Stimulated activated memory B cell treated with anti-CD40 and anti-IgM and Interleukin-4, amounts not matched to agents 10 μg/mL and 1 μg/mL and 100 μg/mL, for 72 hours (primary cell): ENCODE measurements around the gene KPNA6.

Experiments
- ATAC-seq: fragments of 150-1000 bp; cut with Tn5 transposase; 2 replicates; pipeline ENCODE4 v1.10.0; 2021
- H3K27ac Mint-ChIP-seq: one replicate; pipeline ENCODE4 v1.8.0; 2022; ENCODE audit warnings: mild to moderate bottlenecking, mixed read lengths
- H3K27me3 Mint-ChIP-seq: one replicate; pipeline ENCODE4 v1.8.0; 2022; ENCODE audit warnings: mixed read lengths
- H3K36me3 Mint-ChIP-seq: one replicate; pipeline ENCODE4 v1.8.0; 2022; ENCODE audit warnings: mixed read lengths
- H3K4me1 Mint-ChIP-seq: one replicate; pipeline ENCODE4 v1.8.0; 2022; ENCODE audit warnings: mixed read lengths
- H3K4me3 Mint-ChIP-seq: one replicate; pipeline ENCODE4 v1.8.0; 2022; ENCODE audit warnings: mild to moderate bottlenecking, moderate library complexity, mixed read lengths
- H3K9me3 Mint-ChIP-seq: one replicate; pipeline ENCODE4 v1.8.0; 2022; ENCODE audit warnings: mixed read lengths

The KPNA6 gene

GRCh38 chr1:32201011-32201855 lies 93.4 kb downstream of the KPNA6 start:
- H3K36me3 Mint-ChIP-seq, result peaks cover 40% of the 10 kb centered on the region
- no peaks in the 10 kb centered on the region for H3K27me3 Mint-ChIP-seq
- no peaks in the 10 kb centered on the region for H3K9me3 Mint-ChIP-seq
- peak overlapping the region; percentile 92 for H3K4me3 Mint-ChIP-seq
- H3K4me1 Mint-ChIP-seq, result peaks cover 83% of the 10 kb centered on the region
- peak overlapping the region; percentile 91 for H3K27ac Mint-ChIP-seq
- peak; percentile 78 for ATAC-seq

- no peak for ATAC-seq
- Mint-ChIP-seq H3K36me3 (peaks cover 17% of the 10 kb centered on the region), H3K9me3 (no peaks in the 10 kb centered on the region), H3K4me3 (peak overlapping the region; percentile 87), H3K27me3 (no peaks in the 10 kb centered on the region), H3K4me1 (peaks cover 82% of the 10 kb centered on the region), H3K27ac (no peak overlapping the region)
Observed at GRCh38 chr1:32204943-32205361, 97.1 kb downstream of the KPNA6 start.

- H3K27ac Mint-ChIP-seq, result peak within 1 kb of the TSS; percentile 85
- no peaks in the 10 kb centered on the region for H3K27me3 Mint-ChIP-seq
- H3K9me3 Mint-ChIP-seq, result no peaks in the 10 kb centered on the region
- peaks cover 76% of the 10 kb centered on the region for H3K4me1 Mint-ChIP-seq
- ATAC-seq, result peak; percentile 75
- H3K36me3 Mint-ChIP-seq, result peaks cover 17% of the 10 kb centered on the region
- H3K4me3 Mint-ChIP-seq, result peak within 1 kb of the TSS; percentile 87
Observed at GRCh38 chr1:32205401-32206370, 97.8 kb downstream of the KPNA6 start, which contains the start of gene IQCC. IQCC (plus strand) TSS chr1:32205671; CDS start chr1:32205682, 11 bp downstream.

DNA sequence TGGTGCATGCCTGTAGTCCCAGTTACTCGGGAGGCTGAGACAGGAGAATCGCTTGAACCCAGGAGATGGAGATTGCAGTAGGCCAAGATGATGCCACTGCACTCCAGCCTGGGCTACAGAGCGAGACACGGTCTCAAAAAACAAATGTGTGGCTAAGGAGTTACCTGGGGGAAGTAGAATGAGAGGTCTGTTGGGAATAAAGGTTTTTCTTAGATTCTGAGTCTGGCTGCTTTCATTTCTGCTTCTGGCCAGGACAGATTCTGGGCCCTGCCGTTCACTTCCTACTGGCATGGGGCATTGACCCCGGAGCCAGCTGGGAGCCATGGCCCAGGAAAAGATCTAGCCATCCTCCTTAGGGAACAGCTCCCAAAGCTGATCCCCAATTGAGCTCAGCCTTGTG lies 100.6 kb downstream of the KPNA6 start:
- Mint-ChIP-seq H3K36me3 (peaks cover 6% of the 10 kb centered on the region), H3K27me3 (no peaks in the 10 kb centered on the region), H3K4me1 (peaks cover 64% of the 10 kb centered on the region), H3K9me3 (no peaks in the 10 kb centered on the region), H3K27ac (no peak overlapping the region), H3K4me3 (no peak overlapping the region)
- ATAC-seq, result peak; percentile 60

GRCh38 chr1:32208891-32209328 lies 101.1 kb downstream of the KPNA6 start, which contains the start of gene DCDC2B:
DCDC2B (plus strand) TSS chr1:32209089; CDS start chr1:32209094, 5 bp downstream.
- no peaks in the 10 kb centered on the region for H3K27me3 Mint-ChIP-seq
- ATAC-seq, result no peak
- peaks cover 59% of the 10 kb centered on the region for H3K4me1 Mint-ChIP-seq
- H3K27ac Mint-ChIP-seq, result peak within 1 kb of the TSS; percentile 52
- H3K4me3 Mint-ChIP-seq, result no peak within 1 kb of the TSS
- no peaks in the 10 kb centered on the region for H3K9me3 Mint-ChIP-seq
- H3K36me3 Mint-ChIP-seq, result peaks cover 5% of the 10 kb centered on the region

DNA sequence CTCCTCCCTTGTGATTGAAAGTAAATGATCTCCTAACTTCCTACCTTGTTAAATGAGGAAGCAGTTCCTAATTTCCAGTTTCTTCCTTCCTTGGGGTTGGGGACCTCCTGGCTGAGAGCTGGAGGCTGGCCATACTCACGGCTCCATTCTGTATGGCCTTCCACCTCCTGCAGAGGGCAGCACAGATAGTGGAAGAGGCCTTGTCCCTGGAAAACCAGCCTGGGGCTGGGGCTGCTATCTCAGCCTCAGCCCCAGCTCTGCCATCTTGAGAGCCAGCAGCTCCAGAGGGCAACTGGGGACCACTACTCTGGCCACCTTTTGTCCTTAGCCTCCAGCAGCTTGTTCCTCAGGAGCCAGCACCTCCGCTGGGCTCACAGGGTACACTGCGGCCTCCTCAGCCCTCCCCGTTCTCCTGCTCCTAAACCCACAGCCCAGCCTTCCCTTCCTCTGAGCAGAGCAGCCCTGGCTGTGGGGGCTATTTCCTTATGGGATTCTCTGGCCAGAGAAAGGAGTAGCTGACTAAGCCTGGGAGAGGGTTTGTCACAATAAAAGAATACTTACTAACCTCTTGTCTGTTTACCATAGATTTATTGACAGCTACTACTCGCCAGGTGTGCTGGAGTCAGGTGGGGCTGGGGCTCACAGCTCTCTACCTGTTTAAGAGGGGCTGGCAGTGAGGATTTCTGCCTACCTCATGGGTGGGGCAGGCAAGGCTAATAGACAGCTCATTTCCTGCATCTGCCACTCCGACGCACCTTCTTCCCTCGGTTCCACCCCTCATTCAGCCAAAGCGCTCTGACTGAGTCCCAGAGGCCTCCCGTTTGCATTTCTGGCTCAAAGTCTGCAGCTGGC lies 108.0 kb downstream of the KPNA6 start:
- Mint-ChIP-seq H3K4me3 (no peak overlapping the region), H3K36me3 (peaks cover 34% of the 10 kb centered on the region), H3K9me3 (no peaks in the 10 kb centered on the region), H3K27me3 (no peaks in the 10 kb centered on the region), H3K27ac (no peak overlapping the region), H3K4me1 (peaks cover 35% of the 10 kb centered on the region)
- peak; percentile 78 for ATAC-seq

GRCh38 chr1:32216566-32216965 lies 108.7 kb downstream of the KPNA6 start:
- Mint-ChIP-seq H3K27ac (no peak overlapping the region), H3K9me3 (no peaks in the 10 kb centered on the region), H3K4me1 (peaks cover 40% of the 10 kb centered on the region), H3K36me3 (peaks cover 34% of the 10 kb centered on the region), H3K27me3 (no peaks in the 10 kb centered on the region), H3K4me3 (no peak overlapping the region)
- no peak for ATAC-seq

DNA sequence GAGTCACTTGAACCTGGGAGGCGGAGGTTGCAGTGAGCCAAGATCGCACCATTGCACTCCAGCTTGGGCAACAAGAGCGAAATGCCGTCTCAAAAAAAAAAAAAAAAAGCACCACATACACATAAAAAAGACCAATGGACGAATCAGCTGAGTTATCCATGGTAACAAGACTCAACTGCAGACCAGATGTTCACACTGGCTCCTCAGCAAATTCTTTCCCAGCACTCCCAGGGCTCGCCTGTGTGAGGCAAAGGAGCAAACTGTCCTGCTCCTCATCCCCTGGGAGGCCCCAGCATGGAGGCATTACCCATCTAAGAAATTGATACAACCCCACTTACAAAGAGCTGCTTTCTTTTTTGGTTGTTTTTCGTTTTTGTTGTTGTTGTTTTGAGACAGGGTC lies 111.2 kb downstream of the KPNA6 start:
- Mint-ChIP-seq H3K36me3 (peaks cover 36% of the 10 kb centered on the region), H3K27ac (no peak overlapping the region), H3K27me3 (no peaks in the 10 kb centered on the region), H3K4me3 (no peak overlapping the region), H3K9me3 (no peaks in the 10 kb centered on the region), H3K4me1 (peaks cover 42% of the 10 kb centered on the region)
- no peak for ATAC-seq

- Mint-ChIP-seq H3K27me3 (no peaks in the 10 kb centered on the region), H3K4me1 (peaks cover 42% of the 10 kb centered on the region), H3K9me3 (no peaks in the 10 kb centered on the region), H3K36me3 (peaks cover 34% of the 10 kb centered on the region), H3K4me3 (peak overlapping the region; percentile 97), H3K27ac (peak overlapping the region; percentile 92)
- ATAC-seq, result peak; percentile 72
Observed at GRCh38 chr1:32220746-32221580, 113.1 kb downstream of the KPNA6 start.

DNA sequence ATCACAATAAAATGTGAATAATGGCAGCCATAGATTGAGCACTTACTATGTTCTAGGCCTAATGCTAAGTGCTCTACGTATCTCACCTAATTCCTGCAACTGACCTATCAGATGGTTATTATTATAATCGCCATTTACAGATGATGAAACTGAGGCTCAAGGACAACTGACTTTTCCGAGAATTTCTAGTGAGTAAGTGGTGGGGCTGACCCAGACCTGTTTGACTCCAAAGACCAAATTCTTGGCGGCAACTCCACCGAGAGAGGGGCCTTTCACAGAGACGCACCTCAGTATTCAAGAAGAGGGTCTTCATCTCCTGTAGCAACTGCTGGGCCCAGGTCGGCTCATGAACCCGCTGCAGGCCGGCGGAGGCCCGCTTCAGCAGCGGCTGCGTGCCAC lies 113.7 kb downstream of the KPNA6 start:
- peaks cover 35% of the 10 kb centered on the region for H3K4me1 Mint-ChIP-seq
- H3K36me3 Mint-ChIP-seq, result peaks cover 28% of the 10 kb centered on the region
- H3K27me3 Mint-ChIP-seq, result no peaks in the 10 kb centered on the region
- ATAC-seq, result no peak
- peak overlapping the region; percentile 92 for H3K27ac Mint-ChIP-seq
- H3K9me3 Mint-ChIP-seq, result no peaks in the 10 kb centered on the region
- peak overlapping the region; percentile 97 for H3K4me3 Mint-ChIP-seq

GRCh38 chr1:32221980-32222755 lies 114.3 kb downstream of the KPNA6 start, which contains the start of the genes EIF3I and TMEM234:
EIF3I (plus strand) TSS chr1:32222407; CDS start chr1:32222442, 35 bp downstream.
TMEM234 (minus strand) TSS chr1:32222353; CDS start chr1:32222322, 31 bp downstream.
- H3K36me3 Mint-ChIP-seq, result peaks cover 22% of the 10 kb centered on the region
- peaks cover 33% of the 10 kb centered on the region for H3K4me1 Mint-ChIP-seq
- peak within 1 kb of the TSS; percentile 97 for H3K4me3 Mint-ChIP-seq
- no peaks in the 10 kb centered on the region for H3K27me3 Mint-ChIP-seq
- peak within 1 kb of the TSS; percentile 92 for H3K27ac Mint-ChIP-seq
- H3K9me3 Mint-ChIP-seq, result no peaks in the 10 kb centered on the region
- peak; percentile 97 for ATAC-seq

DNA sequence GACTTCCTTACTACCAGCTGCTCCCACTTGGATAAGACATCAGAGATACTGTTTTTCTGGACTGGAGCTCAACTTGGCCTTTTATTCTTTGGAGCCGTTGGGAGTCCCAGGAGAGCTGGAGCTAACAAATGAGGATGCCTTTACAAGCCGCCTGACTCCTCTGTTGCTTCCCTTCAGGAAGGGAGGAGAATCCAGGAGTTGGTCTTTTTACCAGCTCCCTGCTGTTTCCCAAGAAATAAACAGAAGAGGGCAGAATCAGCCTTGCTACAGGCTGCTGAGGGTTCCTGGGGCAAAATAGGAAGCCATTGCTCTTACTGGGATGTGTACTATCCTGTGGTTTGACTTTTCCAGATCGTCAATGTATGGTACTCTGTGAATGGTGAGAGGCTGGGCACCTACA lies 115.8 kb downstream of the KPNA6 start:
- no peaks in the 10 kb centered on the region for H3K9me3 Mint-ChIP-seq
- H3K4me3 Mint-ChIP-seq, result peak overlapping the region; percentile 97
- H3K27ac Mint-ChIP-seq, result peak overlapping the region; percentile 92
- peaks cover 39% of the 10 kb centered on the region for H3K4me1 Mint-ChIP-seq
- no peaks in the 10 kb centered on the region for H3K27me3 Mint-ChIP-seq
- peaks cover 30% of the 10 kb centered on the region for H3K36me3 Mint-ChIP-seq
- ATAC-seq, result no peak

DNA sequence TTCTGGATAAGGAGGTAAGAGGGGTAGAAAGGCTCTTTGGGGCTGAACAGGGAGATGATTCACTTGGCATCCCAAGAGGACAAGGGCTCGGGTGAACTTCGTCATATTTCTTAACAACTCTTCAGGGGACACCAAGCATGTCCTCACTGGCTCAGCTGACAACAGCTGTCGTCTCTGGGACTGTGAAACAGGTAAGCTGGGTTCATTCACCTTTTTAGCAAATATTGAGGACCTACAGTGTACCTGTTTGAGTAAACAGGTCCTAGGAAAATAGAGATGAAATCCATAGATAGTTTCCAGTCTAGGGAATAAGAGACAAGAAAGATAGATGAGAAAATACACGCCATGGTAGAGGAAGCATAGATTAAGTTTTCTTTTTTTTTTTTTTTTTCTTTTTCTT lies 116.4 kb downstream of the KPNA6 start:
- Mint-ChIP-seq H3K36me3 (peaks cover 36% of the 10 kb centered on the region), H3K4me3 (peak overlapping the region; percentile 14), H3K9me3 (no peaks in the 10 kb centered on the region), H3K27me3 (no peaks in the 10 kb centered on the region), H3K4me1 (peaks cover 39% of the 10 kb centered on the region), H3K27ac (peak overlapping the region; percentile 92)
- no peak for ATAC-seq
